ENCODE measurements around the gene SPINT4.
"Not testable (repeated sequence)": the region's sequence is repeated elsewhere in the genome, so short reads cannot be mapped to it uniquely, and the experiment has no call there.

SPINT4 gene

GRCh38 chr20:45722047-45722446 lies at the start of gene SPINT4:
TSS of gene SPINT4 (plus strand) at chr20:45722347. CDS start at chr20:45722368, 21 bp downstream.
- no peaks in the 10 kb centered on the region for H3K36me3 Mint-ChIP-seq (ENCODE audit: low read depth)
- peaks cover 3% of the 10 kb centered on the region for H3K9me3 Mint-ChIP-seq
- no peaks in the 10 kb centered on the region for H3K4me1 Mint-ChIP-seq (ENCODE audit: low read depth)
- H3K4me3 Mint-ChIP-seq = no peak within 1 kb of the TSS
- peaks cover 42% of the 10 kb centered on the region for H3K27me3 Mint-ChIP-seq (ENCODE audit: low read depth)
- no peak within 1 kb of the TSS for H3K27ac Mint-ChIP-seq

DNA sequence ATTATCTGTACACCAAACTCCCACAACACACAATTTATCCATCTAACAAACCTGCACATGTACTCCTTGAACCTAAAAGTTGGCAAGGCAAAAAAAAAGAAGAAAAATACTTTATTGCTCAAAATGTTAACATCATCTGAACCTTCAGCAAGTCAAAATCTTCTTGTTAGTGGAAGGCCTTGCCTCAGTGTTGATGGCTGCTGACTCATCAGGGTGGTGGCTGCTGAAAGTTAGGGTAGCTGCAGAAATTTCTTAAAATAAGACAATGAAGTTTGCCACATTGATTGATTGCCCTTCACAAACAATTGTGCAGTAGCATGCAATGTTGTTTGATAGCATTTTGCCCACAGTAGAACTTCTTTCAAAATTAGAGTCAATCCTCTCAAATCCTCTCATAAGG lies 49.4 kb upstream of the SPINT4 start:
- Mint-ChIP-seq H3K27ac (no peak overlapping the region), H3K36me3 (ENCODE audit: low read depth) (no peaks in the 10 kb centered on the region), H3K4me3 (no peak overlapping the region), H3K9me3 (no peaks in the 10 kb centered on the region), H3K4me1 (ENCODE audit: low read depth) (no peaks in the 10 kb centered on the region), H3K27me3 (ENCODE audit: low read depth) (peaks cover 30% of the 10 kb centered on the region)

GRCh38 chr20:45679650-45680049 lies 42.5 kb upstream of the SPINT4 start:
- no peaks in the 10 kb centered on the region for H3K4me1 Mint-ChIP-seq (ENCODE audit: low read depth)
- no peaks in the 10 kb centered on the region for H3K36me3 Mint-ChIP-seq (ENCODE audit: low read depth)
- peaks cover 10% of the 10 kb centered on the region for H3K9me3 Mint-ChIP-seq
- H3K4me3 Mint-ChIP-seq = no peak overlapping the region
- no peak overlapping the region for H3K27ac Mint-ChIP-seq
- no peaks in the 10 kb centered on the region for H3K27me3 Mint-ChIP-seq (ENCODE audit: low read depth)

DNA sequence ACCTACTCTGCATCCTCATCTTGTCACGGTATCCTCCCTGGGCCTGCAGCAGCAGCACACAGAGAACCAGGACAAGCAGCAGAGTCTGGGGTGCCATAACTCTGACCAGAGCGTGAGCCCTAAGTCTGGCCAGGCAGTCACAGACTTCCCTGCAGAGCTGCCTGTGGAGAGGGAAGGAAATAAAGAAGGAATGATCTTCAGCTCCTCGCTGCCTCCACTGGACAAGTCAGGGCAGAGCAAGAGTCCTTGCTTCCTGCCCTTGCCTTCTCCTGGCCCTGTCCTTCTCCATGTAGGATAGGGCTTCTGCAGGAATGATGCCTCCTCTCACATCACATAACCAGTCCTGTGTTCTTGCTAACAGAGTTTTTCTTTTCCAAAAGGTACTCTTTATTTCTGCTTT lies 36.3 kb upstream of the SPINT4 start:
- no peak overlapping the region for H3K4me3 Mint-ChIP-seq
- no peaks in the 10 kb centered on the region for H3K36me3 Mint-ChIP-seq (ENCODE audit: low read depth)
- no peaks in the 10 kb centered on the region for H3K9me3 Mint-ChIP-seq
- H3K27me3 Mint-ChIP-seq (ENCODE audit: low read depth) = peaks cover 2% of the 10 kb centered on the region
- no peak overlapping the region for H3K27ac Mint-ChIP-seq
- no peaks in the 10 kb centered on the region for H3K4me1 Mint-ChIP-seq (ENCODE audit: low read depth)

GRCh38 chr20:45693346-45693745 lies 28.8 kb upstream of the SPINT4 start:
- H3K27ac Mint-ChIP-seq; H3K4me1 Mint-ChIP-seq (ENCODE audit: low read depth); H3K27me3 Mint-ChIP-seq (ENCODE audit: low read depth); H3K9me3 Mint-ChIP-seq; H3K4me3 Mint-ChIP-seq; H3K36me3 Mint-ChIP-seq (ENCODE audit: low read depth): not testable (repeated sequence)

DNA sequence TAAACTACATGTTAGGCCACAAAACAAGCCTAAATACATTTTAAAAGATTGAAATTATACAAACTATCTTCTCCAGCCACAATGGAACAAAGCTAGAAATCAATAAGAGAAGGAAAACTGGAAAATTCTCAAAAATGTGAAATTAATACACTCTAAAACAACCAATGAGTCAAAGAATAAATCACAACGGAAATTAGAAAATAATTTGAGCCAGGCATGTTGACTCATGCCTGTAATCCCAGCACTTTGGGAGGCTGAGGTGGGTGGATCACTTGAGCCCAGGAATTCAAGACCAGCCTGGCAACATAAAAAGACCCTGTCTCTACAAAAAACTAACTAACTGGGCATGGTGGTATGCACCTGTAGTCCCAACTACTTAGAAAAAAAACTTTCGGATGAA lies 26.7 kb upstream of the SPINT4 start:
- Mint-ChIP-seq H3K4me3 (no peak overlapping the region), H3K4me1 (ENCODE audit: low read depth) (no peaks in the 10 kb centered on the region), H3K27me3 (ENCODE audit: low read depth) (peaks cover 10% of the 10 kb centered on the region), H3K9me3 (no peaks in the 10 kb centered on the region), H3K27ac (no peak overlapping the region), H3K36me3 (ENCODE audit: low read depth) (no peaks in the 10 kb centered on the region)

- H3K4me1 Mint-ChIP-seq (ENCODE audit: low read depth) = no peaks in the 10 kb centered on the region
- H3K9me3 Mint-ChIP-seq = no peaks in the 10 kb centered on the region
- no peak overlapping the region for H3K27ac Mint-ChIP-seq
- no peak overlapping the region for H3K4me3 Mint-ChIP-seq
- no peaks in the 10 kb centered on the region for H3K36me3 Mint-ChIP-seq (ENCODE audit: low read depth)
- peaks cover 17% of the 10 kb centered on the region for H3K27me3 Mint-ChIP-seq (ENCODE audit: low read depth)
Observed at GRCh38 chr20:45701104-45701503, 21.0 kb upstream of the SPINT4 start.

DNA sequence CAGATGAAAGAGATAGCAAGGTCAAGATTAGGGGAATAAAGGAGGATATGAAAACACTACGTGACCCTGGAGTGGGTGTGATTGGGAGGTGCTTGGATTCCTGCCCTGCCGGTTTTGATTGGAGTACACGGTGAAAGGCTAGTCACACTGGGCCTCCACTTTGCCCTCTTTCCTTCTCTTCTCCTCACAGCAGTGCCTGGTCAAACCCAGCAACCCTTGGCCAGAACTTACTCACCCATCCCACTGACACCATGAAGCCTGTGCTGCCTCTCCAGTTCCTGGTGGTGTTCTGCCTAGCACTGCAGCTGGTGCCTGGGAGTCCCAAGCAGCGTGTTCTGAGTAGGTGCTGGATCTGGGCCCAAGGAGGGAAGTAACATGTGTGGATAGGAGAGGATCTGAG lies 20.3 kb upstream of the SPINT4 start, which contains the start of gene WFDC13:
Gene WFDC13 (plus strand): TSS at position 166 of the 400 bp plus-strand sequence. CDS start 86 bp downstream, at position 252.
- no peaks in the 10 kb centered on the region for H3K36me3 Mint-ChIP-seq (ENCODE audit: low read depth)
- no peak within 1 kb of the TSS for H3K27ac Mint-ChIP-seq
- peaks cover 17% of the 10 kb centered on the region for H3K27me3 Mint-ChIP-seq (ENCODE audit: low read depth)
- H3K4me1 Mint-ChIP-seq (ENCODE audit: low read depth) = no peaks in the 10 kb centered on the region
- H3K9me3 Mint-ChIP-seq = no peaks in the 10 kb centered on the region
- no peak within 1 kb of the TSS for H3K4me3 Mint-ChIP-seq

- no peaks in the 10 kb centered on the region for H3K4me1 Mint-ChIP-seq (ENCODE audit: low read depth)
- H3K4me3 Mint-ChIP-seq = no peak within 1 kb of the TSS
- H3K9me3 Mint-ChIP-seq = no peaks in the 10 kb centered on the region
- H3K27ac Mint-ChIP-seq = no peak within 1 kb of the TSS
- H3K27me3 Mint-ChIP-seq (ENCODE audit: low read depth) = peaks cover 30% of the 10 kb centered on the region
- H3K36me3 Mint-ChIP-seq (ENCODE audit: low read depth) = no peaks in the 10 kb centered on the region
Observed at GRCh38 chr20:45704969-45705637, 17.0 kb upstream of the SPINT4 start, which contains the start of gene WFDC10B. TSS of gene WFDC10B (minus strand) at chr20:45705019. CDS start at chr20:45685992, 19,027 bp downstream.

DNA sequence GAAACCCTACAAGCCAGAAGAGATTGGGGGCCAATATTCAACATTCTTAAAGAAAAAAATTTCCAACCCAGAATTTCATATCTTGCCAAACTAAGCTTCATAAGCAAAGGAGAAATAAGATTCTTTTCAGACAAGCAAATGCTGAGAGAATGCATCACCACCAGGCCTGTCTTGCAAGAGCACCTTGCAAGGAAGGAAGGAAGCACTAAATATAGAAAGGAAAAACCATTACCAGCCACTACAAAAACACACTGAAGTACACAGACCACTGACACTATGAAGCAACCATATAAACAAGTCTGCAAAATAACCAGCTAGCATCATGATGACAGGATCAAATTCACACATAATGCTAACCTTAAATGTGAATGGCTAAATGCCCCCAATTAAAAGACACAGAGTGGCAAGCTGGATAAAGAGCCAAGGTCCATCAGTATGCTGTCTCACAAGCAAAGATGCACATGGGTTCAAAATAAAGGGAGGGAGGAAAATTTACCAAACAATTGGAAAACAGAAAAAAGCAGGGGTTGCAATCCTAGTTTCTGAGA lies 5.9 kb upstream of the SPINT4 start:
- H3K27me3 Mint-ChIP-seq (ENCODE audit: low read depth) = peaks cover 29% of the 10 kb centered on the region
- not testable (repeated sequence) for H3K4me1 Mint-ChIP-seq (ENCODE audit: low read depth); H3K27ac Mint-ChIP-seq; H3K9me3 Mint-ChIP-seq; H3K36me3 Mint-ChIP-seq (ENCODE audit: low read depth); H3K4me3 Mint-ChIP-seq

DNA sequence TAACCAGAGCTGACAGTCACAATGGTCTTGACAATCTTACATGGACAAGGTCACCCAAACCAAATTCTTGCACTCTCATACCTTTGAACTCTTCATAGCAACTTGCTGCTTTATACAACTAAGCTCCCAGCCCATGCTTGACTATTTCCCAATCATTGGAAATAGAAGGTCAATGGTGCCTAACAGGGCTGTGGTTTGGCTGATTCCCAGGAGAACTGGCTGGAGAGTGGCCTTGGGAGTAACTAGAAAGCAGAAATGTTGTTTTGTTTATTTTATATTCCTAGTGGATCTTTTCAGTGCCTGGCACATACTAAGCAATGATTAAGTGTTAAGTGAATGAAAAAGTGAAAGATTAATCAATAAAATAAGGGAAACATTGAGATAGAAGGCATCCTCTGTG lies 3.0 kb downstream of the SPINT4 start:
- Mint-ChIP-seq H3K27me3 (ENCODE audit: low read depth) (peaks cover 22% of the 10 kb centered on the region), H3K36me3 (ENCODE audit: low read depth) (no peaks in the 10 kb centered on the region), H3K4me1 (ENCODE audit: low read depth) (no peaks in the 10 kb centered on the region), H3K27ac (no peak overlapping the region), H3K4me3 (no peak overlapping the region), H3K9me3 (no peaks in the 10 kb centered on the region)

DNA sequence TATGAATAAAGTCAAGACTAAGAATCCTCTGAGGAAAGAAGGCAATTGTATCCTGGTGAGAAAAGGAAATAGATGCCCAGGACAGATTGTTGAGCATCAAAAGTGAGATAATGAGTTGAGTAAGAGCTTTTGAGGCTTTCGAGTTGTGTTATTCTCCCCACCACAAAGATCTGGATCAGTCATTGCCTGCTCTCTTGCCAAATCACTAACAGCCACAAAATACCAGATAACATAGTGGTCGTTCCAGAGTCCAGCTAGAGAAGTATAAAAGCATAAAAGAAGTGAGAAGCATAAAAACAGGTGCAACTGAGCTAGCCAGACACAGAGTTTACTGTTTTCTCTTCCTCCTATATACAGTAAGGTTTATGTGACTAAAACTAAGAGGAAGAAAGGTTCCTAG lies 4.9 kb downstream of the SPINT4 start:
- H3K4me1 Mint-ChIP-seq (ENCODE audit: low read depth) = no peaks in the 10 kb centered on the region
- H3K27ac Mint-ChIP-seq = no peak overlapping the region
- no peaks in the 10 kb centered on the region for H3K36me3 Mint-ChIP-seq (ENCODE audit: low read depth)
- no peak overlapping the region for H3K4me3 Mint-ChIP-seq
- H3K27me3 Mint-ChIP-seq (ENCODE audit: low read depth) = peaks cover 21% of the 10 kb centered on the region
- peaks cover 10% of the 10 kb centered on the region for H3K9me3 Mint-ChIP-seq

DNA sequence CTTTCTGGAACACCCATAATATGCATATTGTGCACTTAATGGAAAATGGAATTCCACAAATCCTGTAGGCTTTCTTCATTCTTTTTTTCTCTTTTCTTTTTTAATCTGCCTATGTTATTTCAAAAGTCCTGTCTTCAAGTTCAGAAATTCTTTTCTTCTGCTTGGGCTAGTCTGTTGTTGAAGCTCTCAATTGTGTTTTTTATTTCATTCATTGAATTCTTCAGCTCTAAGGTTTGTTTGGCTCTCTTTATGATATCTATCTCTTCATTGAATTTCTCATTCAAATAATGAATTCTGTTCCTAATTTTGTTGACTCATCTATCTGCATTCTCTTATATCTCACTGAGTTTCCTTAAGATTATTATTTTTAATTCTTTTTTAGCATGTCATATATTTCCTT lies 10.1 kb downstream of the SPINT4 start:
- Mint-ChIP-seq H3K27me3 (ENCODE audit: low read depth) (peaks cover 4% of the 10 kb centered on the region), H3K4me1 (ENCODE audit: low read depth) (no peaks in the 10 kb centered on the region), H3K4me3 (no peak overlapping the region), H3K36me3 (ENCODE audit: low read depth) (peaks cover 1% of the 10 kb centered on the region), H3K27ac (no peak overlapping the region), H3K9me3 (peaks cover 22% of the 10 kb centered on the region)

GRCh38 chr20:45735552-45735951 lies 13.4 kb downstream of the SPINT4 start:
- Mint-ChIP-seq H3K27ac (no peak overlapping the region), H3K9me3 (peaks cover 22% of the 10 kb centered on the region), H3K36me3 (ENCODE audit: low read depth) (peaks cover 1% of the 10 kb centered on the region), H3K27me3 (ENCODE audit: low read depth) (peaks cover 14% of the 10 kb centered on the region), H3K4me3 (no peak overlapping the region), H3K4me1 (ENCODE audit: low read depth) (no peaks in the 10 kb centered on the region)

DNA sequence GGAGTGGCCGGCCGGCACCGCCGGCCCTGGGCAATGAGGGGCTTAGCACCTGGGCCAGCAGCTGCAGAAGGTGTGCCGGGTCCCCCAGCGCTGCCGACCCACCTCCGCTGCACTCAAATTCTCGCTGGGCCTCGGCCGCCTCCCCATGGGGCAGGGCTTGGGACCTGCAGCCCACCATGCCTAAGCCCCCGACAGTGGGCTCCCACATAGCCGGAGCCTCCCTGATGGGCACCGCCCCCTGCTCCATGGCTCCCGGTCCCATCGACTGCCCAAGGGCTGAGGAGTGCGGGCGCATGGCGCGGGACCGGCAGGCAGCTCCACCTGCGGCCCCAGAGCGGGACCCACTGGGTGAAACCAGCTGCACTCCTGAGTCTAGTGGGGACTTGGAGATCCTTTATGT lies 13.8 kb downstream of the SPINT4 start:
- Mint-ChIP-seq H3K9me3 (peaks cover 19% of the 10 kb centered on the region), H3K36me3 (ENCODE audit: low read depth) (peaks cover 1% of the 10 kb centered on the region), H3K4me1 (ENCODE audit: low read depth) (no peaks in the 10 kb centered on the region), H3K27me3 (ENCODE audit: low read depth) (peaks cover 16% of the 10 kb centered on the region), H3K4me3 (no peak overlapping the region), H3K27ac (no peak overlapping the region)

Measured in T-helper 1 cell treated with Interleukin-12 subunit alpha and Interleukin-12 subunit beta and Interleukin-4 antibody, amounts not matched to agents 30 μg/mL and 1 μg/mL, for 36 hours (primary cell).